ENCODE data around the gene B3GNT7. TPM values are rescaled to one million over a fixed set of nuclear protein-coding genes. Genes with fewer than 3 reads are reported as not detected.

The B3GNT7 gene
- total and polyA plus RNA-seq, 10 donors, result 0.96 to 17.5 (median 11.4) TPM

DNA sequence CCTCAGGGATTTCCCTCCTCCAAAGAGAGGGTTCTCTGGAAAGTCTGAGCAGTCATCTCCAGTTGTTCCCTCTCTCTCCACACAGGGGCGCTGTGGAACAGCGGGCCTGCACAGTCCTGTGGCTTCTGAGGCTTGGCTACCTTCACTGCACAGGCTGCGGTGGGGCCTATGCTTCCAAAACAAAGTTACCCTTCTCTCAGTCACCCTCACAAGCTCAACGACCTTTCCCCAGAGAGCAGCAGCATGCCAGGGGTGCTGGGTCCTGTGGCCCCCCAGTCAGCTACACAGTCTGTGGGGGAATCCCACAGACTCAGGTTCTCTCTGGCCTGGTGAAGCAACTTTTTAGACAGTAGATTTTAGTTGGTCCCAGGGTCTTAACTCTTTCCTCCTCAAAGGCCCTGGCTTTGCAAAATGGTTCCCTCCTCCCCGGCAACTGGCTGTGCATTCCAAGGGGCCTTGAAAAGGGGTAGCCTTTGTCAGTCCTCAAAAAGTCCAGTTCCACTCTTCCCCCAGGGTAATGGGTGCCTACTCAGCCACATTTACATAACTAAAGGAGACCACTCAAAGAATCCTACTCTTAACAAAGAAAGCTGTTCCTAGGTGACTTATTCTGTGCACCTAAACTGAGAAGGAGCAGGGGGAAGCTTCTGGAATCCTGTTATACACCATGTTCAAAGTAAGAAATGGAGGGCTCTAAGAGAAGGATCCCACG lies 14.9 kb downstream of the B3GNT7 start:
- no peaks in the 10 kb centered on the region for H3K36me3 ChIP-seq
- WGBS, 5 donors, result 80 to 91% (median 88%) methylated on average over 6 of the region's 6 CpGs
- intact Hi-C loops (cut with DNase I; ENCODE audit: low total_unique reads), result loop anchor here (5.0 kb wide), 3 partner anchors 113 to 303 kb away; no protein-coding TSS in a partner anchor
- H3K27me3 ChIP-seq (replicated peaks in 1 of 7), result peaks cover 0 to 24% (median 5%) of the 10 kb centered on the region in 7 donors
- H3K4me3 ChIP-seq, result no peak overlapping the region
- peaks cover 6 to 34% (median 28%) of the 10 kb centered on the region in 6 donors for H3K4me1 ChIP-seq
- no peak for DNase-seq
- H3K9me3 ChIP-seq, result peaks cover 0 to 12% (median 8%) of the 10 kb centered on the region in 8 donors
- TF ChIP-seq, protein P1, sequence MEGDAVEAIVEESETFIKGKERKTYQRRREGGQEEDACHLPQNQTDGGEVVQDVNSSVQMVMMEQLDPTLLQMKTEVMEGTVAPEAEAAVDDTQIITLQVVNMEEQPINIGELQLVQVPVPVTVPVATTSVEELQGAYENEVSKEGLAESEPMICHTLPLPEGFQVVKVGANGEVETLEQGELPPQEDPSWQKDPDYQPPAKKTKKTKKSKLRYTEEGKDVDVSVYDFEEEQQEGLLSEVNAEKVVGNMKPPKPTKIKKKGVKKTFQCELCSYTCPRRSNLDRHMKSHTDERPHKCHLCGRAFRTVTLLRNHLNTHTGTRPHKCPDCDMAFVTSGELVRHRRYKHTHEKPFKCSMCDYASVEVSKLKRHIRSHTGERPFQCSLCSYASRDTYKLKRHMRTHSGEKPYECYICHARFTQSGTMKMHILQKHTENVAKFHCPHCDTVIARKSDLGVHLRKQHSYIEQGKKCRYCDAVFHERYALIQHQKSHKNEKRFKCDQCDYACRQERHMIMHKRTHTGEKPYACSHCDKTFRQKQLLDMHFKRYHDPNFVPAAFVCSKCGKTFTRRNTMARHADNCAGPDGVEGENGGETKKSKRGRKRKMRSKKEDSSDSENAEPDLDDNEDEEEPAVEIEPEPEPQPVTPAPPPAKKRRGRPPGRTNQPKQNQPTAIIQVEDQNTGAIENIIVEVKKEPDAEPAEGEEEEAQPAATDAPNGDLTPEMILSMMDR (IDR thresholded peaks at IDR 0.05 in 8 of 11, conservative IDR thresholded peaks at IDR 0.05 in 3 of 11), result no peak
- TF ChIP-seq POLR2AphosphoS5 (IDR thresholded peaks at IDR 0.05), result no peak
- TF ChIP-seq POLR2A (IDR thresholded peaks at IDR 0.05), result no peak
- no peak overlapping the region for H3K27ac ChIP-seq

DNA sequence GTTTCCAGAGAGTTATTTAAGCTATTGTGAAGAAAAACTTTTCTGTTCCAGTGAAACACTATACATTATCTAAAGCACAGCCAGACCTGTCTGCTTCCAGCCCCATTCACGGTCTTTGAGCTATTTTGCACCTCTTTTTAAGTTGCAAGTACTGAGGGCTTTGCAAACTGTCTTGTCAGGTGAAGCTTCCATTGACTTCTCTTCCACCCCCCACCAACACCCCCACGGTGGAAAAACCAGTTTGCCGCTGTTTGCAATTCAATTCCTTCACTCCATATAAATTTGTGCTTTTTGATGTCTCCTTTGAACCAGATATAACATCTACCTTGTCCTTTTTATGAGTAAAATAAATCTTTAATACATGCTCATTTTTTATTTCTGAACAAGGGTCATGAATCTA lies 15.7 kb downstream of the B3GNT7 start:
- DNase-seq, result no peak
- WGBS, 5 donors, result 70 to 79% (median 75%) methylated on average over 3 of the region's 3 CpGs
- Histone ChIP-seq H3K4me1 (peaks cover 2 to 26% (median 20%) of the 10 kb centered on the region in 6 donors), H3K27me3 (replicated peaks in 1 of 7) (peaks cover 0 to 24% (median 5%) of the 10 kb centered on the region in 7 donors), H3K36me3 (no peaks in the 10 kb centered on the region), H3K9me3 (peaks cover 0 to 12% (median 8%) of the 10 kb centered on the region in 8 donors), H3K27ac (no peak overlapping the region), H3K4me3 (peak overlapping the region in 1 of 8 donors; percentile 46)
- no peak for TF ChIP-seq POLR2AphosphoS5 (IDR thresholded peaks at IDR 0.05)
- no peak for TF ChIP-seq POLR2A (IDR thresholded peaks at IDR 0.05)
- TF ChIP-seq, protein P1 (IDR thresholded peaks at IDR 0.05 in 8 of 11, conservative IDR thresholded peaks at IDR 0.05 in 3 of 11), result no peak
- intact Hi-C loops (cut with DNase I; ENCODE audit: low total_unique reads), result loop anchor here (5.0 kb wide), 3 partner anchors 114 to 304 kb away; no protein-coding TSS in a partner anchor

DNA sequence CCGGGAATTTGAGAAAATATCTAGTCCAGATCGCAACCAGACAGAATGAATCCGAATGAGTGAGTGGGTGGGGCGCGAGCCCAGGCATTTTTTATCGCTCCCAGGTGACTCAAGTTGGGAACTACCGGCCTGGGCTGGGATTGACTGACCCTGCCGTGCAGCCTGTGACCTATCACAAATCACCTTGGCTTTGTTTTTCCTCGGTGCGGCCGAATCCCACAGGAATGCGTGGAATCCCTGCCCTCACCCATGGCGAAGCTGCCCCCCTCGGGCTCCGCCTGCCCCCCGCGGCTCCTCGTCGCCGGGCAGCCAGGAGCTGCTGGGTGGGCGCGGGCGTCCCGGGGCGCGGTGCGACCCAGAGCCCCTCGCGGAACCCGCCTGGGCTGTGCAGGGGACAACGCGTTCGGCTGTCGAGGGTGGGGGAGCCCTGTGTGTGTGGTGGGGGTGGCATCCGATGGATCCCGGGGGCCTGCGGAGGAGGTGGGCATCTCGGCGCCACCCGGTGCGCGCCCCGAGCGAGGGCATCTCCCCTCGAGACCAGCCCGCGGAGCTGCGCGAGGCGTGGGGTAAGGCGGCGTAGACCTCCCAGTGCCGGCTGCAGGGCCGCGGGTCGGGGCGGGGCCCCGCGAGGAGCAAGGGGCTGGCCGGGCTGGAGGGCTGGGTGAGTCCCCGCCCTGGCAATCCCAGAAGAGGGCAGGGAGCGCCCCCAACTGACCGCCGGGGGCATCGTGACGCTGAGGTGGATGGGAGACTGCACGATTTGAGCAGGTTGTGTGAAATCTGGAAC lies 16.5 kb downstream of the B3GNT7 start:
- DNase-seq, result peak; percentile 94
- H3K9me3 ChIP-seq, result peaks cover 0 to 12% (median 8%) of the 10 kb centered on the region in 8 donors
- intact Hi-C loops (cut with DNase I; ENCODE audit: low total_unique reads), result loop anchor here (5.0 kb wide), 3 partner anchors 115 to 305 kb away; no protein-coding TSS in a partner anchor
- H3K36me3 ChIP-seq, result no peaks in the 10 kb centered on the region
- H3K4me1 ChIP-seq, result peaks cover 0 to 18% (median 15%) of the 10 kb centered on the region in 6 donors
- peaks cover 0 to 24% (median 5%) of the 10 kb centered on the region in 7 donors for H3K27me3 ChIP-seq (replicated peaks in 1 of 7)
- WGBS, 5 donors, result 3 to 13% (median 5%) methylated on average over 11 to 67 of the region's 67 CpGs
- H3K27ac ChIP-seq, result peak overlapping the region in 1 of 8 donors; percentile 42
- peak overlapping the region; percentile 30 to 77 (median 48) for H3K4me3 ChIP-seq
- TF ChIP-seq POLR2AphosphoS5 (IDR thresholded peaks at IDR 0.05), result peak in 2 of 3 donors; percentile 60 to 68
- TF ChIP-seq POLR2A (IDR thresholded peaks at IDR 0.05), result no peak
- TF ChIP-seq, protein P1 (IDR thresholded peaks at IDR 0.05 in 8 of 11, conservative IDR thresholded peaks at IDR 0.05 in 3 of 11), result peak; percentile 72 to 91 (median 87)

Data from spleen (tissue), 11 donors.